ENCODE measurements around the gene GRIK4. TPM values are rescaled to one million over a fixed set of nuclear protein-coding genes. Genes with fewer than 3 reads are reported as not detected.
"Not testable (repeated sequence)": the region's sequence is repeated elsewhere in the genome, so short reads cannot be mapped to it uniquely, and the experiment has no call there.

The GRIK4 gene
- total RNA-seq, 1 donor from 2014 or later, result 0.10 TPM

DNA sequence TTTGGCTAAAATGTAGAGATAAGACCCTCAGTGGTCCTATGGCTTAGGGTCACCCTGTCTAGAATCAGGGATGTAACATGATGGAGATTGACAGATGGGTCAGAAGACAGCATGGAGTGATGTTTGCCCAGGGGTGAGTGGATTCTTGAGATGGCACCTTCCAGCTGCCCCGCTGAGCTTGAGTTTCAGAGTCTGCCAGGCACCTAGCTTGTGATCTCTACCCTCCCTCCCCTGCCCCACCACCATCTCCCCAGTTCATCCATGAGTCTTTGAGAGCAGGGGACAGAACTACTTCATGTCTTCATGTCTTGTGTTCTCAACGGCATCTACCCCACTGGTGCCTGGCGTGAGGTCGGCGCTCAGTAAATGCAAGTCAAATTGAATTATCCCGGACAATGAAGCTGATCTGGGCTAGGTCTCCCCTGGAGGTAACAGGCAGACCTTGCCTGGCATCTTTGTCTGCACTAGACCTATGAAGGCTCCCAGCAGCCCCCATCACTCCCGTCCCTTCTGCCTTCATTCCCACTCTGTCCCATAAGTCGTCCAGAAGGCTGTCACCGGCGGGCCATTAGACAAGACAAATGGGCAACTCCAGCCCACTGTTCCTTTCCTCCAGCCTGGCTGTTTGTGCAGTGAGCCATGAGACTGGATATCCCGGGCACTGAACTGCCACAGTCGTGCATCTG is 273.2 kb downstream of the GRIK4 start:
- DNase-seq, result no peak

GRCh38 chr11:120785576-120785975 is 274.0 kb downstream of the GRIK4 start:
- no peak for DNase-seq

DNA sequence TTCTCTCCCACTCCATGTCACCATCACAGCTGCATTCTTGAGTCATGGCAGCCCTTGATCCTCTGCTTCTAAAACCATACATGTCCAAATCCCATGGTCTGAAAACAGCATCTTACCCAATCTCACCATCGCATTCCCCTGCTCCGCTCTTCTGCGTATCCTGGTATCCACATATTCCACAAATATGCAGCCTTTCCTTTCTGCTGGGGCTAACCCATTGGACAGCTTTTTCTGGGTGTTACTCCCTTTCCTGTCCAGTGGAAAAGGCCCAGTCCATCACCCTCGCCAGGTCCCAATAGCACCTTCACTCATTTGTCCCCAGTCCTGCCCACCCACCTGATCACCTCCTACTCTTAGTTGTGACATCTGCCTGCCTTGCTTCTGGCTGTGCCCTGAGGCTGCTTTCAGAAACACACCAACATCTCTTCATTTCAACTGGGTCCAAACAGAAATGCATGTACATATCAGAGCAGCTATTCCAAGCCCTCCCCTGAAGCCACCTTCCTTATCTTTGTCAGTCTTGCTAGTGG is 274.7 kb downstream of the GRIK4 start:
- no peak for DNase-seq

- DNase-seq, result not testable (repeated sequence)
These were observed 275.7 kb downstream of the GRIK4 start for GRCh38 chr11:120787224-120787623.

GRCh38 chr11:120789391-120789790 is 277.8 kb downstream of the GRIK4 start:
- DNase-seq, result no peak

DNA sequence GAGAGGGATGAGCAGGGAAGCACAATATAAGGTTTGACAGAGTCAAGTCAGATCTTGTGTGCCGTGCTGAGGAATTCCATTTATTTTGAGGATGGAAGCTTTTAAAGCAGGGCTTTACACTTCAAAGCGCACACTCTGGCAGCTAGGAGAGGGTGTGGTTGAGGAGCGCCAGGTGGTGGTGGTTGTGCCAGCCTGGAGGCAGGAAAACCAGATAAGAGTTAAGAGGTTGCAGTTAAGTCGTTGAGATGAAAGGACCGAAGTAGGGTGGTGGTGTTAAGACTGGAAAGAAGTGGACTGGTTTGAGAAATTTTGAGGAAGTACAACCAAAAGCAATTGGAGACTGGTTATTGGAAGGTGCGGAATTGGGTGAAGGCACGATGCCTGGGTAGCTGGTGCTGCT is 280.8 kb downstream of the GRIK4 start:
- peak; percentile 18 for DNase-seq

DNA sequence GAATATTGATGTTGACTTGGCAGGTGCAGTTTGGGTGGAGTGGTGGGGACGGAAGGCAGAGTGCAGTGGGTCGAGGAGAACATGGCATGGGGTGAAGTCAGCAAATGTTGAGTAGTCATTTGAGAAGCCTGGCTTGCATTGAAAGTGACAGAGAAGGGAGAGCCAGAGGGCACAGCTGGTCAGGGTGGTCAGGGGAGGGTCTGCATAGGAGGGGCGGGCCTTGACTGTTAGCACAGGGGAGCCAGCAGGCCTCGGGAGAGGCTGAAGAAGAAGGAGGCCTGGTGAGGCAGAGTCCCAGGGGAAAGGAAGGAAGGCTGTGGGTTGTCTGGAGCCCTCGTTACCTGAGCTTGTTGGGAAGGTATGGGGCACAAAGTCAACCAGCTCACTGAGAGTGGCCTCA is 281.6 kb downstream of the GRIK4 start:
- DNase-seq, result no peak

DNA sequence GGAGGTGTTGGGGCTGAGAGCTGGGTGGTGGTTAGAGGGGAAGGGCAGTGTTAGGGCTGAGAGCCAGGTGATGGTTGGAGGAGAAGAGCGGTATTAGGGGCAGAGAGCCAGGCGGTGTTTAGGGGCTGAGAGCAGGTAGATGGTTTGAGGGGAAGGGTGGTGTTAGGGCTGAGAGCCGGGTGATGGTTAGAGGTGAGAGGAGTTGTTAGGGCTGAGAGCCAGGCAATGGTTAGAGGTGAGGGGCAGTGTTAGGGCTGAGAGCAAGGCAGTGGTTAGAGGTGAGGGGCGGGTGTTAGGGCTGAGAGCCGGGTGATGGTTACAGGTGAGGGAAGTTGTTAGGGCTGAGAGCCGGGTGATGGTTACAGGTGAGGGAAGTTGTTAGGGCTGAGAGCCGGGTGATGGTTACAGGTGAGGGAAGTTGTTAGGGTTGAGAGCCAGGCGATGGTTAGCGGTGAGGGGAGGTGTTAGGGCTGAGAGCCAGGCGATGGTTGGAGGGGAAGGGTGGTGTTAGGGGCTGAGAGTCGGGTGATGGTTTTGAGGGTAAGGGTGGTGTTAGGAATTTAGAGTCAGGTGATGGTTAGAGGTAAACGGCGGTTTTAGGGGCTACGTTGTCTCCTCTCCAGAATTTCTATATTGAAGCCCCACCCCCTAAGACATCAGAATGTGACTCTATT is 282.4 kb downstream of the GRIK4 start:
- DNase-seq, result no peak

GRCh38 chr11:120794748-120795147 is 283.2 kb downstream of the GRIK4 start:
- DNase-seq, result no peak

- no peak for DNase-seq
These were observed 283.6 kb downstream of the GRIK4 start for GRCh38 chr11:120795185-120795584.

DNA sequence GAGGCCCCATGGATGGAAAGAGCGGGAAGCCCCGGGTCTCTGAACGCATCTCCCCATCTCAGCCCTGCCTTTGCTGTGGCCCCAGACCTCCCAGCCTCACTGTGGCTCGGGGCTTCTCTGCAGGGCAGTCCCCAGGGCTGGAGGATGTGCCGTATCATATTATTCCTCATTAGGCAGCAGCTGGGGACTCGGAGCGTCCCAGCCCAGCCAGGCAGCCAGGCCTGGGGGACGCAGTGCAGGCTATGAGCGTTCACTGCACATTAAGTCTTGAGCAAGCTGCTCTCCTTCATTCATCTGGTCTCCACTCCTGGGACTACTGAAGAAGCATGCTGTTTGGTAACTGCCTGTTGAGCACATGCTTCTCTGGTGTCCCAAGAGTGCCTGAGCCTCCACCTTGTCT is 285.6 kb downstream of the GRIK4 start:
- peak; percentile 24 for DNase-seq

- no peak for DNase-seq
These were observed 287.3 kb downstream of the GRIK4 start for GRCh38 chr11:120798854-120799253.

- no peak for DNase-seq
These were observed 288.7 kb downstream of the GRIK4 start for GRCh38 chr11:120800206-120800605.

DNA sequence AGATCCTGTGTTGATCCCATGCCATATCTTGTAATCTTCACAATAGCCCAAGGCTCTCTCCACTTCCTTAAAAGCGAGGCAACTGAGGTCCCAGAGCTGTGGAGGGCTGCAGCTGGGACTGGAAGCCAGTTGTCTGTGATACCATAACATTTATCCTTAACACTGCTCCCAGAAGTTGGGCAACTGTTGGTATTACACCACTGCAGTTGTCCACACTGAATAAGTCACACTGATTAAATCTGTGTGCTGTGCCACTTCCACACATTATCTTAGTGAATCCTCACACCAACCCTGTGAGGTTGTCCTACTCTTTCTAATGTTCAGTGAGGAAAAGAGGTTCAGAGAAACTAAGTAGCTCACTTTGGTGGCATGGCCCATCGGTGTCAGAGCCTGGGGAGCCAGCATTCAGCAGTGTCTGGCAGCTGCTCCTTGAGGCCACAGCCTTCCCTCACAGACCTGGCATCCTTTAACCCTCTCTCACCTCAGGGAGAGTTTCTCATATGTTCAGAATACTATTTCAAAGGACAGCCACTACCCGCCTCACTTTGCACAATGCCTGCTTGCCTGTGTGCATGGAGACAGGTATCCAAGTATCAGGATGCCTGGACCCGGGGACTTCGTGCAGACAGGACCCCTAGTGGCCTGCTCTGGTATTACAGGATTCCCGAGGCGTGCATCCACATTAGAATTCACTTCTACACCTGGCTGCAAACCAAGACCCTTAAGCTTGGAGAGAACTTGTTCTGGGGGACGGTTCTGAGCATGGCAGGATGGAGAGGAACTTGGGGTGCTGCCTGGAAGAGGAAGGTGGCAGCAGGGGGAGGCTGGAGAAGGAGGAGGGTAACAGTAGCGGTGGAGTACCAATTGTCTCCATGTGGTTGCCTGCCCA is 290.5 kb downstream of the GRIK4 start:
- peak; percentile 84 for DNase-seq

GRCh38 chr11:120805960-120806555 is 294.5 kb downstream of the GRIK4 start:
- DNase-seq, result no peak

DNA sequence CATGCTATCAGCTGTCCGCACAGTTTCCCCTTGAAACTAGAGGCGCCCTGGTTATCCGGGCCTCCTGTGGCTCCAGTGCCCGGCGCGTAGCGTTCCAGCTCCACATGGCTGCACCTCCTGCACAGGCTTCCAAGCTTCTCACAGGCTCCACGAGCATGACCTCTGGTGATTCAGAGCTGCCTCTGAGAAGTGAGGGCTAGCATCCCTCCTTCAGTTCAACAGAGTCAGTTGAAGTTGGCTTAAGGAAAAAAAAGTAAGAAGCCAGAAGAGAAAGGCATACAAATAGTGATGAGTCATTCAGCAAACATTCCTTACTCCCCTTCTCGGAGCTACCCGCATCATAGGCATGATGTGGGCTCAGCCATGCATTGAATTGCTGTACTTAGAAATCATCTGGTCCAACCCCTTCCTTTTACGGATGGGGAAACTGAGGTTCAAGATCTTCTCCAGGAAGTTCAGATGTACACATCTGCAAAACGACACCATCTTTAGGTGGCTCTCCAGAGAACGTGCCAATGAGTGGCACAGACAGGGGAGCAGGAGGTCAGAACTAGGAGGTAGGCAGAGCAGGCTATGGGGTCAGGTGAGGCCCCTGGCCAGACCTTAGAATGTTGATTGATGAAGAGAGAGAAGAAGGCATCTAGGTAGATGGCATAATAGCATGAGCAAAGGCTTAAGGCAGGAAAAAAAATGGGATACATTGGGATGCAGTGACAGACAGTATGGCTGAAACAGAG is 296.0 kb downstream of the GRIK4 start:
- DNase-seq, result no peak

DNA sequence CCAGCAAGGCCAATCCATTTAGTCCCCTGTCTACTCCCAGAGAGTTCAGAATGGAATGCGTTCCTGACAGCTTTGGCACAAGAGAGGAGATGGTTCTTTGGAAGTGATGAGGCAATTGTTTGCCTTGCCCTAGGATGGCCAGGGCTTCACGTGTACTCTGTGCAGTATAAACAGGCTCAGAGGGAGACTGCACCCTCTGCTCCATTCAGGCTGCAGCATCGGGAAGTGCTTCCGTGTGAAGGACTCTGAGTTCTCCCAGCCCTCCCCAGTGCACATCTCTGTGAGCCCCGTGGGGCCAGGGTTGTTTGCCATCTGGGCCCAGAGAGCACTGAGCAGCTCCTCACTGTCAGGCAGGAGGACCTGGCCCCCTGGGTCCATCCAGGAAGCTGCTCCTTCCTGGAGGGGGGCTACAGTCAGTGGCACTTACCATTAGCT is 297.1 kb downstream of the GRIK4 start:
- DNase-seq, result no peak

DNA sequence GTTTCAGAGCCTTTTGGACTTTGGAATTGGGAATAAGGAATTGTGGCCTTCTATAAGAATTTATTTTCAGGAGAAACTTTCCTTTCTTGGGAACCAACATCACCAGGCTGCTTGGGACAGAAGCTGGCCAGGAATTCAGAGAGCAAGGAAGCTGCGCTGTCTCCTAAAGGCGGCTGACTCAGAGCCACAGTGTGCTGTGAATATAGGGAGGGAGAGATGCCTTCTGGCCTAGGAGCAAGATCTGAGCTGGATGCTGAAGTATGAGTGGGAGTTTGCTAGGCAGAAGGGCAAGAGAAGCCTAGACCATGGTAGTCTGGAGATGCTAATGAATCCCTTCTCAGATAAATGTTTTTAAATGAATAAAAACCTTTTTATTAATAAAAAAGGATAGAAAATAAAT is 298.7 kb downstream of the GRIK4 start:
- no peak for DNase-seq

DNA sequence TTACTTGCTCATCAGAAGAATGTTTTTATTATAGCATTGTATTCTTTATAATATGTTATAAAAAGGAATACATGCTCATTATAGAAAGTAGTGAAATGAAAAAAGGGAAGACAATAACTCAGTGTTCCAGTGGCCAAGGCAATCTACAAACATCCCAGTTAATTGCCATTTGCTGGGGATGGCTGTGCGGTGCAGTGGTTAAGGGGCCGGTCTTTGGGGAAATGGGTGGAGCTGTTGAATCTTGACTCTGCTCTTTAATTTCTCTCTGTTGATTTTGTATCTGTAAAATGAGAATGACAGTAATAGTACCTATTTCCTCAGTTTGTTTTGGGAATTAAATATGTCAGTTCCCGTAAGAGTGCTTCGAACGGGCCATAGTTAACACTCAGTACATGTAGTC is 299.7 kb downstream of the GRIK4 start:
- no peak for DNase-seq

DNA sequence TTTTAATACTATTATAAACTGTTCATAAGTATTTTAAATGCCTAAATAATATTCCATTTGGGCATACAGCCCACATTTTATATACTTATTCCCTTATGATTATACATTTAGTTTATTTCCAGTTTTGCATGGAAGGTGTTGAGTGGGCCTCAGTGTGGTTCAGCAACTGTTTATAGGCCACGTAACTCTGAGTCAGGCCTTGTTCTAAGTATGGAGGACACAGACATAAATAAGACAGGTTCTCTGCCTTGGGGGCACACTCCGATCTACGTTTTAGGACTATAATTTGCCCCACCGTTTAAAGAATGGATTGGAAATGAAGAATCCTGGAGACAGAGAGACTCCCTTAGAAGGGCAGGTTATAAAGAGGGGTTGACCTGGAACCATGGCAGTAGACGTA is 300.2 kb downstream of the GRIK4 start:
- DNase-seq, result no peak

GRCh38 chr11:120814531-120815318 is 303.2 kb downstream of the GRIK4 start:
- no peak for DNase-seq

Data from tongue (tissue), 2 donors.